Activated naive CD8-positive, alpha-beta T cell treated with anti-CD3 and anti-CD28 coated beads for 36 hours (primary cell): ENCODE measurements around the gene AHNAK. TPM values are rescaled to one million over a fixed set of nuclear protein-coding genes. Genes with fewer than 3 reads are reported as not detected.
"Not testable (repeated sequence)": the region's sequence is repeated elsewhere in the genome, so short reads cannot be mapped to it uniquely, and the experiment has no call there.

Source experiments
- DNase-seq: peaks from one replicate; pipeline ENCODE4 v3.0.0; 2021
- H3K27ac Mint-ChIP-seq: one replicate; pipeline ENCODE4 v1.8.0; 2022; ENCODE audit warnings: mild to moderate bottlenecking, moderate library complexity, mixed read lengths
- H3K27me3 Mint-ChIP-seq: one replicate; pipeline ENCODE4 v1.8.0; 2022; ENCODE audit warnings: mild to moderate bottlenecking, mixed read lengths
- H3K36me3 Mint-ChIP-seq: one replicate; pipeline ENCODE4 v1.8.0; 2021; ENCODE audit warnings: mild to moderate bottlenecking, mixed read lengths
- H3K4me1 Mint-ChIP-seq: one replicate; pipeline ENCODE4 v1.8.0; 2021; ENCODE audit warnings: mixed read lengths
- H3K4me3 Mint-ChIP-seq: one replicate; pipeline ENCODE4 v1.8.0; 2022; ENCODE audit warnings: mild to moderate bottlenecking, moderate library complexity, mixed read lengths
- H3K9me3 Mint-ChIP-seq: one replicate; pipeline ENCODE4 v1.8.0; 2022; ENCODE audit warnings: mixed read lengths
- total RNA-seq, 2 experiments: library from RNA; stranded (reverse); gene quantifications; one replicate each; pipeline ENCODE4 v1.2.3, GENCODE V29; 2021

AHNAK gene
- total RNA-seq, 2 experiments from 2014 or later: 12.3 to 12.5 TPM

DNA sequence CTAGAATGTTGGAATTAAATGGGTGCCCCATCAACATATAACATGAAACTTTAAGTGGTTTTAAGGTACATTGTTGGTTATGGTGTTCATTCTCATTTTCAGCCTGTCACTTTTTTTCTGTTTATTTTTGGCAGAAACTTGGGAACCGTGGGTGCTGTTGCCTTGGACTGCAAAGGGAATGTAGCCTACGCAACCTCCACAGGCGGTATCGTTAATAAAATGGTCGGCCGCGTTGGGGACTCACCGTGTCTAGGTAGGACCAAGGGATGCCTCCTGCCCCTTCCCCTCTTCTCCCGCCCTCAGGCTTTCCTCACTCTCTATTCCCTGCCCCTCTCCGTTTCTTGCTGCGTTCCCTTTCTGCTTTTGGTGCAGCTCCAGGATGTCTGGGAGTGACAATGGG, 157.6 kb downstream of the AHNAK start:
- no peaks in the 10 kb centered on the region for H3K36me3 Mint-ChIP-seq
- H3K9me3 Mint-ChIP-seq: no peaks in the 10 kb centered on the region
- H3K27me3 Mint-ChIP-seq: no peaks in the 10 kb centered on the region
- no peak overlapping the region for H3K4me3 Mint-ChIP-seq
- H3K27ac Mint-ChIP-seq: no peak overlapping the region
- DNase-seq: no peak
- peaks cover 13% of the 10 kb centered on the region for H3K4me1 Mint-ChIP-seq

DNA sequence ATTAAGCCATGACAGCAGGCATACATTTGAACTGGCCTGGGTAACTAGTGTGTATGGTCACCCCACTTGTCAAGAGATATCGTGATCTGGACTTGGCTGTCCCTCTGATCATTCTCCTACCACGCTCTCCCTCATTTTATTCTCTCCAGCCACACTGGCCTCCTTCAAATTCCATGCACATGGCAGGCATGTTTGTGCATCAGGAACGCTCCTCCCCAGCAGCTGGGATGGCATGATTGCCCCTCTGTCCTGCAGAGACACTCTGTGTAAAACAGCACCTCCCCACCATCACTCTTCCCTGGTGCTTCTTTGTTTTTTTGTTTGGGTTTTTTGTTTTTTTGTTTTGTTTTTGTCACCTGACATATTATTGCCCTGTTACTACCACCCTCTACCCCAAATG, 159.2 kb downstream of the AHNAK start:
- Mint-ChIP-seq H3K36me3 (no peaks in the 10 kb centered on the region), H3K27ac (no peak overlapping the region), H3K9me3 (no peaks in the 10 kb centered on the region), H3K27me3 (no peaks in the 10 kb centered on the region), H3K4me3 (no peak overlapping the region), H3K4me1 (peaks cover 8% of the 10 kb centered on the region)
- no peak for DNase-seq

DNA sequence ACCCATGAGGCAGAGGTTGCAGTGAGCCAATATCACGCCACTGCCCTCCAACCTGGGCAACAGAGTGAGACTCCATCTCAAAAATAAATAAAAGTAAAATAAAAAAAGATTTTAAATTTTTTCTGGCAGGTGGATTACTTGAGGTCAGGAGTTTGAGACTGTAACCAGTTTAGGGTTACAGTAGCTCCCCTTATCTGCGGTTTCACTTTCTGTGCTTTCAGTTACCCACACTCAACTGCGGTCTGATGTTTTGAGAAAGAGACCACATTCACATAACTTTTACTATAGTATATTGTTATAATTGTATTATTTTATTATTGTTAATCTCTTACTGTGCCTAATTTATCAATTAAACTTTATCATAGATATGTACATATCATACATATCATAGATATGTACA, 160.5 kb downstream of the AHNAK start:
- H3K4me1 Mint-ChIP-seq, H3K4me3 Mint-ChIP-seq, DNase-seq, H3K36me3 Mint-ChIP-seq, H3K9me3 Mint-ChIP-seq, H3K27me3 Mint-ChIP-seq, H3K27ac Mint-ChIP-seq: not testable (repeated sequence)

DNA sequence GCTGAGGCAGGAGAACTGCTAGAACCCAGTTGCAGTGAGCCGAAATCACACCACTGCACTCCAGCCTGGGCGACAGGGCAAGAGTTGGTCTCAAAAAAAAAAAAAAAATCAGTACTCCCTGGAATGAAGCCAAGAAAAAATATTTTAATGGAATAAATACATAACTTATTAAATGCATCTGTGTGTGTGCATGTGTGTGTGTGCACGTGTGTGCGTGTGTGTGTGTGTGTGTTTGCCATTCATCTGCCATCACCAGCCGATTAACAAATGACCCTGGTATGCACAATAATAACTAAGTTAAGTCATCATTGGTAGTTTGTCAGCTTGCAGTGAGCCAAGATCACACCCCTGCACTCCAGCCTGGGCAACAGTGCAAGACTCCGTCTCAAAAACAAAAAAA, 162.8 kb downstream of the AHNAK start:
- Mint-ChIP-seq H3K36me3 (no peaks in the 10 kb centered on the region), H3K9me3 (no peaks in the 10 kb centered on the region), H3K27ac (no peak overlapping the region), H3K4me1 (peaks cover 14% of the 10 kb centered on the region), H3K27me3 (no peaks in the 10 kb centered on the region), H3K4me3 (no peak overlapping the region)
- DNase-seq: no peak

Other genes with a start within 250 kb of the AHNAK start
- not detected for gene SCGB1D4, start 247.7 kb downstream of the AHNAK start, total RNA-seq
- gene ASRGL1, start 209.4 kb downstream of the AHNAK start, total RNA-seq: 10 to 100 TPM; 11.1 to 11.9 TPM
- gene SCGB1A1, start 127.8 kb downstream of the AHNAK start, total RNA-seq: not detected
- gene EEF1G, start 27.1 kb upstream of the AHNAK start, total RNA-seq: 1,000 to 10,000 TPM; 1,924 to 1,929 TPM
- gene TUT1, start 44.7 kb upstream of the AHNAK start, total RNA-seq: 10 to 100 TPM; 29.1 to 32.2 TPM
- gene MTA2, start 55.1 kb upstream of the AHNAK start, total RNA-seq: 100 to 1,000 TPM; 196 to 200 TPM
- gene EML3, start 66.0 kb upstream of the AHNAK start, total RNA-seq: 100 to 1,000 TPM; 112 to 121 TPM
- 1 to 10 TPM; 2.0 to 2.8 TPM for gene ROM1, start 66.5 kb upstream of the AHNAK start, total RNA-seq
- gene B3GAT3, start 75.2 kb upstream of the AHNAK start, total RNA-seq: 10 to 100 TPM; 63.0 to 68.7 TPM
- gene GANAB, start 99.8 kb upstream of the AHNAK start, total RNA-seq: 100 to 1,000 TPM; 198 to 211 TPM
- gene INTS5, start 106.5 kb upstream of the AHNAK start, total RNA-seq: 10 to 100 TPM; 41.2 TPM
- 100 to 1,000 TPM; 147 to 159 TPM for gene C11orf98, start 118.4 kb upstream of the AHNAK start, total RNA-seq
- 10 to 100 TPM; 28.7 to 39.7 TPM for gene CSKMT, start 118.5 kb upstream of the AHNAK start, total RNA-seq
- 1 to 10 TPM; 5.0 to 5.7 TPM for gene UQCC3, start 124.9 kb upstream of the AHNAK start, total RNA-seq
- 10 to 100 TPM; 22.6 to 26.0 TPM for gene LBHD1, start 125.5 kb upstream of the AHNAK start, total RNA-seq
- 100 to 1,000 TPM; 123 to 124 TPM for gene UBXN1, start 132.3 kb upstream of the AHNAK start, total RNA-seq
- gene LRRN4CL, start 142.7 kb upstream of the AHNAK start, total RNA-seq: under 1 TPM; 0.16 to 0.21 TPM
- 10 to 100 TPM; 22.7 to 23.7 TPM for gene BSCL2, start 160.6 kb upstream of the AHNAK start, total RNA-seq
- gene GNG3, start 160.9 kb upstream of the AHNAK start, total RNA-seq: not detected
- gene HNRNPUL2, start 180.7 kb upstream of the AHNAK start, total RNA-seq: 10 to 100 TPM; 54.4 to 56.3 TPM
- gene TTC9C, start 181.7 kb upstream of the AHNAK start, total RNA-seq: 10 to 100 TPM; 29.3 to 33.4 TPM
- gene ZBTB3, start 207.4 kb upstream of the AHNAK start, total RNA-seq: 1 to 10 TPM; 4.8 to 6.3 TPM
- 100 to 1,000 TPM; 125 to 131 TPM for gene POLR2G, start 214.8 kb upstream of the AHNAK start, total RNA-seq
- 10 to 100 TPM; 22.0 to 22.1 TPM for gene TAF6L, start 224.6 kb upstream of the AHNAK start, total RNA-seq
- 10 to 100 TPM; 30.7 to 34.3 TPM for gene TMEM179B, start 240.6 kb upstream of the AHNAK start, total RNA-seq
- gene TMEM223, start 245.2 kb upstream of the AHNAK start, total RNA-seq: 1 to 10 TPM; 9.4 to 10.0 TPM